Endothelial cell of umbilical vein (primary cell): Measurements from ENCODE around the gene LAMC1.

ENCODE experiments used
- POLR2A ChIP-seq: IDR thresholded peaks from 2 replicates; pipeline ENCODE4 v1.6.1; 2012; ENCODE audit warnings: low read depth, mild to moderate bottlenecking, control low read depth, low read length
- TF ChIP-seq, protein P1 (sequence below), 2 donors: IDR thresholded peaks; 1 replicate in 1 of 2; 2 replicates in 1 of 2; pipeline ENCODE4 v1.5.1; 2011; ENCODE audit warnings: low read length in 2 of 2, mild to moderate bottlenecking in 2 of 2, moderate library complexity in 2 of 2, control low read depth in 1 of 2, inconsistent platforms in 1 of 2, low read depth in 1 of 2; ENCODE audit not compliant: insufficient read depth in 1 of 2; ENCODE audit errors: extremely low read depth in 1 of 2
- TF ChIP-seq, protein P2 (sequence below): IDR thresholded peaks from 2 replicates; pipeline ENCODE4 v1.6.1; 2011; ENCODE audit not compliant: insufficient read depth, insufficient read length

DNA sequence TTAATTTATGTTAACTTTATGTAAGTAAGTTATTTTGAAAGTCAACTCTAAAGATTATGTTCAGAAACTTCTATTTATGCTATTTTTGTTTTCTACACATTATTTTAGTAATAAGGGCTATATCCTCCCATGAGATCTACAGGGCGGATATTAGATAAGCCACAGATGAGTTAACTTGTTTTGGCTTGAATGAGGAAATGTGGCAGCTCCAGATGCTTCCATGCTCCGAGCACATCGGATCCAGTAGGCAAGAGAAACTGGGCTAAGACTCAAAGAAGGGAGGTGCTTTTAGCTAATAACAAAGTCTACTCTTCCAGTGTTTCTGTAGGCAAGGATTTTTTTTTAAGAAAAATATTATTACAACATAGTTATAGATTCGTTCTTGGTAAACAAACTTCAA is 20.0 kb upstream of the LAMC1 start:
- TF ChIP-seq POLR2A, result no peak
- TF ChIP-seq, protein P1, sequence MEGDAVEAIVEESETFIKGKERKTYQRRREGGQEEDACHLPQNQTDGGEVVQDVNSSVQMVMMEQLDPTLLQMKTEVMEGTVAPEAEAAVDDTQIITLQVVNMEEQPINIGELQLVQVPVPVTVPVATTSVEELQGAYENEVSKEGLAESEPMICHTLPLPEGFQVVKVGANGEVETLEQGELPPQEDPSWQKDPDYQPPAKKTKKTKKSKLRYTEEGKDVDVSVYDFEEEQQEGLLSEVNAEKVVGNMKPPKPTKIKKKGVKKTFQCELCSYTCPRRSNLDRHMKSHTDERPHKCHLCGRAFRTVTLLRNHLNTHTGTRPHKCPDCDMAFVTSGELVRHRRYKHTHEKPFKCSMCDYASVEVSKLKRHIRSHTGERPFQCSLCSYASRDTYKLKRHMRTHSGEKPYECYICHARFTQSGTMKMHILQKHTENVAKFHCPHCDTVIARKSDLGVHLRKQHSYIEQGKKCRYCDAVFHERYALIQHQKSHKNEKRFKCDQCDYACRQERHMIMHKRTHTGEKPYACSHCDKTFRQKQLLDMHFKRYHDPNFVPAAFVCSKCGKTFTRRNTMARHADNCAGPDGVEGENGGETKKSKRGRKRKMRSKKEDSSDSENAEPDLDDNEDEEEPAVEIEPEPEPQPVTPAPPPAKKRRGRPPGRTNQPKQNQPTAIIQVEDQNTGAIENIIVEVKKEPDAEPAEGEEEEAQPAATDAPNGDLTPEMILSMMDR (IDR thresholded peaks at IDR 0.05; ENCODE audit: extremely low read depth in 1 of 2, insufficient read depth in 1 of 2, low read depth in 1 of 2, low read length in 2 of 2), result no peak
- TF ChIP-seq, protein P2, sequence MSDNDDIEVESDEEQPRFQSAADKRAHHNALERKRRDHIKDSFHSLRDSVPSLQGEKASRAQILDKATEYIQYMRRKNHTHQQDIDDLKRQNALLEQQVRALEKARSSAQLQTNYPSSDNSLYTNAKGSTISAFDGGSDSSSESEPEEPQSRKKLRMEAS, result no peak
